ENCODE measurements around the gene MED27. TPM values are rescaled to one million over a fixed set of nuclear protein-coding genes. Genes with fewer than 3 reads are reported as not detected.

The MED27 gene
- total RNA-seq, 2 experiments from 2014 or later: 18.5 to 19.7 TPM

- Mint-ChIP-seq H3K36me3 (peaks cover 1% of the 10 kb centered on the region), H3K4me1 (no peaks in the 10 kb centered on the region), H3K27me3 (no peaks in the 10 kb centered on the region), H3K9me3 (no peaks in the 10 kb centered on the region), H3K27ac (no peak overlapping the region), H3K4me3 (no peak overlapping the region)
- ATAC-seq (ENCODE audit: low read depth) (no peak), DNase-seq (no peak)
- POLR2A ChIA-PET: no interaction called here
These were observed 167.6 kb downstream of the MED27 start for GRCh38 chr9:131912069-131912468.

- no peak for DNase-seq
- no peaks in the 10 kb centered on the region for H3K9me3 Mint-ChIP-seq
- ATAC-seq (ENCODE audit: low read depth): no peak
- H3K4me3 Mint-ChIP-seq: no peak overlapping the region
- H3K36me3 Mint-ChIP-seq: peaks cover 6% of the 10 kb centered on the region
- no peak overlapping the region for H3K27ac Mint-ChIP-seq
- no peaks in the 10 kb centered on the region for H3K4me1 Mint-ChIP-seq
- no peaks in the 10 kb centered on the region for H3K27me3 Mint-ChIP-seq
- POLR2A ChIA-PET: no interaction called here
These were observed 169.1 kb downstream of the MED27 start for GRCh38 chr9:131910572-131910971.

- no peak for ATAC-seq (ENCODE audit: low read depth)
- DNase-seq: no peak
- H3K4me1 Mint-ChIP-seq: no peaks in the 10 kb centered on the region
- no peak overlapping the region for H3K4me3 Mint-ChIP-seq
- H3K9me3 Mint-ChIP-seq: no peaks in the 10 kb centered on the region
- no peak overlapping the region for H3K27ac Mint-ChIP-seq
- POLR2A ChIA-PET: no interaction called here
- no peaks in the 10 kb centered on the region for H3K27me3 Mint-ChIP-seq
- peaks cover 6% of the 10 kb centered on the region for H3K36me3 Mint-ChIP-seq
These were observed 174.5 kb downstream of the MED27 start for GRCh38 chr9:131905144-131905543.

GRCh38 chr9:131899296-131900228, 180.1 kb downstream of the MED27 start:
- no peak for DNase-seq
- no peak overlapping the region for H3K4me3 Mint-ChIP-seq
- no peaks in the 10 kb centered on the region for H3K36me3 Mint-ChIP-seq
- ATAC-seq (ENCODE audit: low read depth): no peak
- no peaks in the 10 kb centered on the region for H3K27me3 Mint-ChIP-seq
- no peaks in the 10 kb centered on the region for H3K4me1 Mint-ChIP-seq
- POLR2A ChIA-PET: interaction anchor here (0.6 kb wide), 1 partner anchor 411 kb away, joined by 3 read pairs; no protein-coding TSS in a partner anchor
- no peak overlapping the region for H3K27ac Mint-ChIP-seq
- H3K9me3 Mint-ChIP-seq: no peaks in the 10 kb centered on the region

DNA sequence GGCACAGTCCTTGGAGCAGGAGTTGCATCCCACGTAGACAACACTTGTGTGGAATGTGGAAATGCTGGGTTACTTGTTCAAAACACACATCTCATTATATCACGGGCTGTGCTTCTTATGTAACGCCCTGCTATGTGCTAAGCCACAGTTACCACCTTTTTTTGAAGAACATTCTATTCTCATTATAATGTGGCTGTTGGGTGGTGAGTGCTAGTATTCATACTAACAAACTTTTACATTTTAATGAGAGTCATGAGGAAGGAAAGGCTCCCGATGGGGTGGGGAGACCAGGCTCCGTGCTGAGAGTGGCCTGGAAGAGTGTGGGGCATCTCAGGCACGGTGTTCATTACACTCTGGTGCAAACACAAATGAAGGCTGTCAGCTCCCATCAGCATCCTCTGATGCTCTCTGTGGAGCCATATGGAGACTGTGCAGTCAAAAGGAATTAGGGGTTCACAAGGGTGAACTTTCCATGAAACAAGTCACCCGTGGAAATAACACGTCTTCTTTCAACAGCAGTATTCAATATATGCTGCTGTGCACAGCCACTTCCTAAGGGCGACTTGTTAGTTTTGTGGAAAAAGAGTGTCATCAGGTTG, 186.7 kb downstream of the MED27 start:
- POLR2A ChIA-PET: no interaction called here
- Mint-ChIP-seq H3K27me3 (no peaks in the 10 kb centered on the region), H3K27ac (no peak overlapping the region), H3K36me3 (peaks cover 2% of the 10 kb centered on the region), H3K9me3 (no peaks in the 10 kb centered on the region), H3K4me1 (no peaks in the 10 kb centered on the region), H3K4me3 (no peak overlapping the region)
- ATAC-seq (ENCODE audit: low read depth) (no peak), DNase-seq (no peak)

GRCh38 chr9:131892162-131892707, 187.4 kb downstream of the MED27 start:
- H3K27ac Mint-ChIP-seq: no peak overlapping the region
- POLR2A ChIA-PET: no interaction called here
- H3K9me3 Mint-ChIP-seq: no peaks in the 10 kb centered on the region
- no peak overlapping the region for H3K4me3 Mint-ChIP-seq
- peaks cover 2% of the 10 kb centered on the region for H3K36me3 Mint-ChIP-seq
- no peaks in the 10 kb centered on the region for H3K27me3 Mint-ChIP-seq
- DNase-seq (no peak), ATAC-seq (ENCODE audit: low read depth) (no peak)
- peaks cover 1% of the 10 kb centered on the region for H3K4me1 Mint-ChIP-seq

DNA sequence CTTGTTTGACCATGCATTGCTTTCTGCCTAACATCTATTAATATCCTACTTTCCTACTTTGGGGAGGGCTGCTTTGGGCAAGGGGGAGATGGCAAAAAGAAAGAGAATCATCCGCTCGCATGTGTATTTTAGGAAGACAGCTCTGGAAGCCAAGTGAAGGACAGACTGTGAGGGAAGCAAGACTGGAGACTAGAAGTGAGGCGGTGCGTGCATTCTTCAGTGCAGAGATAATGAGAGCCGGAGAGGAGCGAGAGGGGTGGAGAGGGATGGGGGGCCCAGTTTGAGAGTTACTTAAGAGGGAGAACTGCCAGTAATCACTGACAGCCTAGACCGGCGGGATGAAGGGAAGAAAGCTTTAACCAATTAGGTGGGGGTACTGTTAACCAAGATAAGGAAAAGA, 188.1 kb downstream of the MED27 start:
- no peak for ATAC-seq (ENCODE audit: low read depth)
- Mint-ChIP-seq H3K27me3 (no peaks in the 10 kb centered on the region), H3K4me1 (peaks cover 1% of the 10 kb centered on the region), H3K4me3 (no peak overlapping the region), H3K9me3 (no peaks in the 10 kb centered on the region), H3K36me3 (peaks cover 2% of the 10 kb centered on the region), H3K27ac (no peak overlapping the region)
- no peak for DNase-seq
- POLR2A ChIA-PET: no interaction called here

DNA sequence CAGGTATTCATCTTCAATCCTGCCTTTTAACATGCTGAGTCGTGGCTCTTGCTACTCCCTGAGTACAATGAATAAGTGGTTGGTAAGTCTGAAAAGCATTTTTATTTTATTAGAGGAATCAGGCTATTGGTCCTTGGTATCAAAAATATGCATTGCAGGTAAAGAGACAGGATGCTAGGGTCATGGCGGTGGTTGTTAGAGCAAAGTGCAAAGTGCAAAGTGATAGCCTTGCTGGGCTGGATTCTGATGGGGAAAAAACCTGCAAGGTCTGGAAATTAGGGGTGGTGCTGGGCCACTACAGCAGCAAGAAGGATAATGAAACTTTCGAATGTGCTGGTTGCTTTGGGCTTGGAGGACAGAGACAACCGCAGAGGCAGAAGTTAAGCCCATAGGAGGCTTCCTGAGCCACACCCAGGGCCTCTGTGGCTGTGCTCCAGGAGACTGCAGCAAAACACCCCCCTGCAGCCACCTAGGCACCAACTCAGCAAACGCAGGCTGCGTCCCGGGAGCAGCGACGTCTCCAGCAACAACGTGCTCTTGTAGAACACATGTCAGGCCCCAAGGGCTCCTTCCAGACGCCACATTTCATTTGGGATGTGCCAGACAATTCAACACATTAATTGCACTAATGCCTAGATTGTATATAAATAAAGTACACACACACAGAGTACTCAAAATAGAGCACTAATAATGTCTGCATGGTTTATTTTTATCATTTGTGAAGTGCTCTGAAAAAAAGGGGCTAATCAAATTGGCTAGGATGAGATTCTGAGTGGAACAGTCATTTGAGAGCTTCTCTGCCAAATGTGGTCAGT, 190.0 kb downstream of the MED27 start:
- H3K4me3 Mint-ChIP-seq: no peak overlapping the region
- DNase-seq (no peak), ATAC-seq (ENCODE audit: low read depth) (no peak)
- H3K9me3 Mint-ChIP-seq: no peaks in the 10 kb centered on the region
- H3K27me3 Mint-ChIP-seq: no peaks in the 10 kb centered on the region
- no peak overlapping the region for H3K27ac Mint-ChIP-seq
- peaks cover 1% of the 10 kb centered on the region for H3K4me1 Mint-ChIP-seq
- peaks cover 2% of the 10 kb centered on the region for H3K36me3 Mint-ChIP-seq
- POLR2A ChIA-PET: no interaction called here

GRCh38 chr9:131888923-131889322, 190.7 kb downstream of the MED27 start:
- no peak for DNase-seq
- no peak for ATAC-seq (ENCODE audit: low read depth)
- Mint-ChIP-seq H3K9me3 (no peaks in the 10 kb centered on the region), H3K4me3 (no peak overlapping the region), H3K4me1 (peaks cover 1% of the 10 kb centered on the region), H3K27me3 (no peaks in the 10 kb centered on the region), H3K36me3 (peaks cover 2% of the 10 kb centered on the region), H3K27ac (no peak overlapping the region)
- POLR2A ChIA-PET: no interaction called here

DNA sequence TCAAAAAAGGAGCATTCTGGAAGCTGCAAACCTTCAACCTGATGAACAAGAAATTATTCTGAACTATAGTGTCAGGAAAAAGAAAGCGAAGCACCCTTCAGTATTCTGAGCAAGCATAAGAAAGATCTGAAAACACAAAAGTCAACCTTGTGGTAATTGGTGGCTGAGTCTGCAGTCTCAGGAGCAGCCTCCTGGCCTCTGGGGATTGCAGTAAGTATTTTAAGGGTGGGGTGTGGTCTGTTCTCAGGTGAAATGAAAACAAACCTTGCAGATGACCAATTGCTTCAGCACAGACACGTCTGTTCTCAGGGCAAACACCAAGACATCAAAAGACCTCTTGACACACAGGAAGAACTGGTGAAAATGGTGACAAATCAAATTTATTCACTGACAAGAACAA, 192.0 kb downstream of the MED27 start:
- no peak for ATAC-seq (ENCODE audit: low read depth)
- POLR2A ChIA-PET: no interaction called here
- Mint-ChIP-seq H3K9me3 (no peaks in the 10 kb centered on the region), H3K27me3 (no peaks in the 10 kb centered on the region), H3K4me1 (peaks cover 1% of the 10 kb centered on the region), H3K4me3 (no peak overlapping the region), H3K36me3 (peaks cover 2% of the 10 kb centered on the region), H3K27ac (no peak overlapping the region)
- no peak for DNase-seq

- Mint-ChIP-seq H3K9me3 (no peaks in the 10 kb centered on the region), H3K4me1 (peaks cover 1% of the 10 kb centered on the region), H3K27ac (no peak overlapping the region), H3K4me3 (no peak overlapping the region), H3K27me3 (no peaks in the 10 kb centered on the region), H3K36me3 (peaks cover under 1% of the 10 kb centered on the region)
- no peak for DNase-seq
- POLR2A ChIA-PET: no interaction called here
- ATAC-seq (ENCODE audit: low read depth): no peak
These were observed 192.8 kb downstream of the MED27 start for GRCh38 chr9:131886826-131887225.

DNA sequence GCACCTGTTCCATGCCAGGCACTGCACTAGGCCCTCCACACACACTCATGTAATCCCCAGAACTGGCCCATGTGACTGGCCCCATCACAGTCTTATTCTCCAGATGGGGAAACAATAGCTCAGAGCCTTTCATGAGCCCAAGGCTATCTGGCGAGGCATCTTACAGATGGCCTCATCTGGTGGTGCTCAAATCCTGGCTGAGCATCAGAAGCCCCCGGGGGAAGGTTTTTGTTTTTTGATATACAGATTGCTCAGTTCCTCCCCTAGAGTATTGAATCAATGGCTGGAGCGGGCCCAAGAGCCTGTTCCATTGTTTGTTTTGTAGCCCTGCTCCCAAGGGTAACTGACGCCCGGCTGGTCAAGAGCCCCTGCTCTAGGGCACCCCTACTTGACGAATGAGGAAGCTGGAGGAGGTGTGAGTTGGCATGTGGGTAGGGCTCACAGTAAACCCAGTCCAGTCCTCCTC, 194.5 kb downstream of the MED27 start:
- Mint-ChIP-seq H3K9me3 (no peaks in the 10 kb centered on the region), H3K4me1 (peaks cover 3% of the 10 kb centered on the region), H3K27ac (no peak overlapping the region), H3K36me3 (no peaks in the 10 kb centered on the region), H3K4me3 (no peak overlapping the region), H3K27me3 (no peaks in the 10 kb centered on the region)
- no peak for DNase-seq
- POLR2A ChIA-PET: no interaction called here
- ATAC-seq (ENCODE audit: low read depth): no peak

DNA sequence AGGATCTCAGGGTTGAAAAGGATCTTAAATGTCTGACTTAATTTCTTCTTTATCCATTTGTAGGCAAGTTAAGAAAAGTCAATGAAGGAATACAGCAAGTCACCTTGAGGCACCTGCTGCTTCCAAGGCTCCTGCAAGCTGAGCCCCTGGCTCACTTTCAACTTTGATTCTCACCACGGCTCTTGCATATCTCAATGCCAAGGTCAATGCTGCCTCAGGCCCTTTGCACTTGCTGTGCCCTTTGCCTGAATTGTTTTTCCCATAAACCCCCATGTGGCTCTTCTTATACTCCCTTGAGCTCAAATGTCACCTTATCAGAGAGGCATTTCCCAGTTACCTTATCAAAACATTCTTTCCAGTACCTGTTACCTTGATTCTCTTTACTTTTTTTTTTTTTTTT, 195.4 kb downstream of the MED27 start:
- Mint-ChIP-seq H3K27me3 (no peaks in the 10 kb centered on the region), H3K9me3 (no peaks in the 10 kb centered on the region), H3K36me3 (no peaks in the 10 kb centered on the region), H3K27ac (no peak overlapping the region), H3K4me1 (peaks cover 7% of the 10 kb centered on the region), H3K4me3 (no peak overlapping the region)
- DNase-seq: no peak
- POLR2A ChIA-PET: no interaction called here
- no peak for ATAC-seq (ENCODE audit: low read depth)

Measured in activated naive CD8-positive, alpha-beta T cell treated with anti-CD3 and anti-CD28 coated beads, Interleukin-2, amount 10 ng/mL, durations not matched to agents 7 days and 5 days (primary cell).